ENCODE measurements around the gene ARHGAP5. TPM values are rescaled to one million over a fixed set of nuclear protein-coding genes. Genes with fewer than 3 reads are reported as not detected.
A peak's percentile ranks its signal among the peaks of the same experiment; 100 is the strongest.

The ARHGAP5 gene
- total and polyA plus RNA-seq, 9 of the 15 experiments (the other 6 are each of a cell fraction or from before 2014, with no cell fraction given) = 3.1 to 21.8 (median 12.1) TPM

DNA sequence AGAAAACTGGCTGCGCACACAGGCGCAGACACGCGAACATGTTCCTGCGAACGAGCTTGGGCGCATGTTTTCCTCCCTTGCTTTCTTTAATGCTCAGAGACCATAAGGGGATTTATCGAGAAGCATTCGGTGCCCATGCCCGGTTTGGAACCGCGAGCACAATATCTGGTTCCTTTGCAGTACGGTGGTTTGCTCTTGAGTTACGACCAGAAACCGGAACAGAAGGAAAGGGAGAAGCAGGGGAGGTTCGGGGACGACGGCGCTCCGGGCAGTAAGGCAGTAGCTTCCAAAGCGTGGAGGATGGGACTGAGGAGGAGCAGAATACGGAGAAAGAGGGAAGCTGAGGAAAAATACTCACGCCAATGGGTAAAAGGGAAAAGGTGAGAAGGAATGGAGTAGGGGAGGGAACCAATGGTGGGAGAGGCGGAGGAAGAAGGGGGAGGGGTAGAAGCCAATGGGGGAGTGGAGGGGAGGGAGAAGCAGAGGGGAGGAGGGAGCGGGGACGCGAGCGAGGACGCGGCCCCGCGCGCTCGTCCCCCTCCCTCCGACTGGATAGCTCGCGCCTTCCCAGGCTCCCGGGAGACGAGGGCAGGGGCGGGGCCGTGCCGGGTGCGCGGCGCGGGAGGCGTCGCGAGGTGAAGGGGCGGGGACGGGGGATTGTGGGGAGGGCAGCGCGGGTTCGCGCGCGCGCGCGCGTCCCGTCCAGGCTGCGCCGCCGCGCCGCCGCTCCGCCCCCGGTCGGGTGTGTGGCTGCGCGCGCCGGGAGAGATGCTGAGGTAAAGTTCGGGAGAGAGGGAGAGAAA is 625 bp upstream of the ARHGAP5 start (continued):
- TF ChIP-seq RBM34 (IDR thresholded peaks at IDR 0.05; ENCODE audit: borderline replicate concordance, insufficient read depth, low read length) (no peak), CBFA2T2 (conservative IDR thresholded peaks at IDR 0.05) (no peak), MCM5 (IDR thresholded peaks at IDR 0.05; ENCODE audit: low read depth) (no peak), ZNF695 (CRISPR knock-in tag; IDR thresholded peaks at IDR 0.05) (no peak), HIVEP1 (CRISPR knock-in tag; IDR thresholded peaks at IDR 0.05) (no peak), MTA3 (IDR thresholded peaks at IDR 0.05; ENCODE audit: borderline replicate concordance) (no peak), NCOA4 (IDR thresholded peaks at IDR 0.05; ENCODE audit: partially characterized antibody) (no peak), ZC3H4 (CRISPR knock-in tag; IDR thresholded peaks at IDR 0.05; ENCODE audit: borderline replicate concordance) (no peak), GABPB1 (CRISPR knock-in tag; IDR thresholded peaks at IDR 0.05) (no peak), ZNF282 (CRISPR knock-in tag; IDR thresholded peaks at IDR 0.05) (no peak), CREBBP (IDR thresholded peaks at IDR 0.05; ENCODE audit: low read depth, low read length) (no peak), ZNF140 (CRISPR knock-in tag; IDR thresholded peaks at IDR 0.05) (no peak), SRSF9 (IDR thresholded peaks at IDR 0.05; ENCODE audit: borderline replicate concordance, low read depth, low read length) (no peak), ZNF584 (CRISPR knock-in tag; IDR thresholded peaks at IDR 0.05; ENCODE audit: low read depth) (no peak), KAT8 (IDR thresholded peaks at IDR 0.05; ENCODE audit: low read depth) (no peak), POLR2G (IDR thresholded peaks at IDR 0.05; ENCODE audit: low read depth, low read length) (peak; percentile 61), RFX7 (CRISPR knock-in tag; IDR thresholded peaks at IDR 0.05) (no peak), ARID2 (IDR thresholded peaks at IDR 0.05) (peak; percentile 42; the same call in 1 of the 2 replicates), ZNF551 (CRISPR knock-in tag; IDR thresholded peaks at IDR 0.05) (no peak), SRSF3 (IDR thresholded peaks at IDR 0.05; ENCODE audit: insufficient read depth, low read length) (no peak), ZNF79 (CRISPR knock-in tag; IDR thresholded peaks at IDR 0.05; ENCODE audit: low read depth) (no peak), KAT7 (CRISPR knock-in tag; IDR thresholded peaks at IDR 0.05; ENCODE audit: borderline replicate concordance) (no peak), KLF10 (CRISPR knock-in tag; IDR thresholded peaks at IDR 0.05) (no peak), ZZZ3 (IDR thresholded peaks at IDR 0.05) (no peak), ZNF175 (CRISPR knock-in tag; IDR thresholded peaks at IDR 0.05; ENCODE audit: low read depth) (no peak)
- TF ChIP-seq, protein P1, sequence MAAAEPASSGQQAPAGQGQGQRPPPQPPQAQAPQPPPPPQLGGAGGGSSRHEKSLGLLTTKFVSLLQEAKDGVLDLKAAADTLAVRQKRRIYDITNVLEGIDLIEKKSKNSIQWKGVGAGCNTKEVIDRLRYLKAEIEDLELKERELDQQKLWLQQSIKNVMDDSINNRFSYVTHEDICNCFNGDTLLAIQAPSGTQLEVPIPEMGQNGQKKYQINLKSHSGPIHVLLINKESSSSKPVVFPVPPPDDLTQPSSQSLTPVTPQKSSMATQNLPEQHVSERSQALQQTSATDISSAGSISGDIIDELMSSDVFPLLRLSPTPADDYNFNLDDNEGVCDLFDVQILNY (CRISPR knock-in tag; IDR thresholded peaks at IDR 0.05) = no peak
- TF ChIP-seq, protein P2, sequence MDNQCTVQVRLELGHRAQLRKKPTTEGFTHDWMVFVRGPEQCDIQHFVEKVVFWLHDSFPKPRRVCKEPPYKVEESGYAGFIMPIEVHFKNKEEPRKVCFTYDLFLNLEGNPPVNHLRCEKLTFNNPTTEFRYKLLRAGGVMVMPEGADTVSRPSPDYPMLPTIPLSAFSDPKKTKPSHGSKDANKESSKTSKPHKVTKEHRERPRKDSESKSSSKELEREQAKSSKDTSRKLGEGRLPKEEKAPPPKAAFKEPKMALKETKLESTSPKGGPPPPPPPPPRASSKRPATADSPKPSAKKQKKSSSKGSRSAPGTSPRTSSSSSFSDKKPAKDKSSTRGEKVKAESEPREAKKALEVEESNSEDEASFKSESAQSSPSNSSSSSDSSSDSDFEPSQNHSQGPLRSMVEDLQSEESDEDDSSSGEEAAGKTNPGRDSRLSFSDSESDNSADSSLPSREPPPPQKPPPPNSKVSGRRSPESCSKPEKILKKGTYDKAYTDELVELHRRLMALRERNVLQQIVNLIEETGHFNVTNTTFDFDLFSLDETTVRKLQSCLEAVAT (IDR thresholded peaks at IDR 0.05) = peak; percentile 75 to 85; a peak in 3 of 4 replicates

All from K562 (cell line).